RCC 7860 (cell line): Measurements from ENCODE around the gene CTF1.

ENCODE experiments used
- DNase-seq: peaks from one replicate; pipeline ENCODE4 v3.0.0-alpha.2; 2015; ENCODE audit warnings: low spot score
- FAIRE-seq: peaks from 2 replicates; lab custom pipeline; 2012; peaks lifted over from hg19 to GRCh38; lab: Jason Lieb, UNC

The CTF1 gene

DNA sequence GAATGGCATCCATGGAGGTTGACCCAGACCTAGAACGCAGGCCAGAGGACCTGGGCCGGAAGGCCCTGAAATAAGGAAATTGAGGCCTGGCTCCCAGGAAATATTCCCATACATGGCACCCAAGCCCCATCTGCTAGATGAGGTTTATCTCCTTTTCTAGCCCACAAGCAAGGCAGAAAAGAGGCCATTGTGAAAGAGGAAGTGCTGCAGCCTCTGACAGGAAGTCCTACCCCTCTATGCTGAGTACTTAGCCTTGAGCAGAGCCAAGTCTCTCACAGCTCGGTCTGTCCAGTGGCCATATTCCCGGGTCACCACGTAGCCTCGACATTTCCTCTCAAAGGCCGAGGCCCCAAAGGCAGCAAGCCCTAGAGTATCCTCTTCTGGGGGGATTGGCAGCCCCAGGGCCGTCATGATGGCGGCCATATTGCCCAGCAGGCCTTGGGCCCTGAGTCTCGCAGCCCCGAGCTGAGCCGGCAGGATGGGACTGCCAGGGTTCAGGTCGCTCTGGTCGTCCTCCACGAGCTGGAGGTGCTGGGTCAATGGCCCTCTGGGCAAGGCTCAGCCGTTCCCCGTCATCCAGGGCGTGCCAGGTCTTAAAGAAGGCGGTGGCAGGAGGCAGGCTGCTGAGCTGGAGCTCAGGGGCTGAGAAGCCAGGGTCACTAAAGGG, 7.8 kb downstream of the CTF1 start:
- no peak for DNase-seq

DNA sequence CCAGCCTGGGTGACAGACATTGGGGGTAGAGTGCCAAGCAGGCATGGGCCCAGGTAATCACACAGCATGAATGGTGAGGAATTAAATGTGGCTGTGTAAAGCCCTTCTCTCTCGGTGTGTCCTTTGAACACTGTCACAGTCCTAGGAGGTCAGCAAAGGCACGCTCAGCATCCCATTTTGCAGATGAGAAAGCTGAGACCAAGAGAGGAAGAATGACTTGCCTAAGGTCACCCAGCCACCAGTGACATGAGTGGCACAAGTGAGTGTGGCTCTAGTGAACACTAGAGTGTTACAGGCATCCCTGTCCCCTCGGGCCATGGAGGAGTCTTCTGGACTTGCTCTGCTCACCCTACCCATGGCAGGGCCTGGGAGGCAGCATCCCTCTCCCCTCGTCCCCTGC, 10.7 kb downstream of the CTF1 start:
- FAIRE-seq (no peak), DNase-seq (no peak)

More for the DNA sequence above, 7.8 kb downstream of the CTF1 start:
- no peak for FAIRE-seq

DNA sequence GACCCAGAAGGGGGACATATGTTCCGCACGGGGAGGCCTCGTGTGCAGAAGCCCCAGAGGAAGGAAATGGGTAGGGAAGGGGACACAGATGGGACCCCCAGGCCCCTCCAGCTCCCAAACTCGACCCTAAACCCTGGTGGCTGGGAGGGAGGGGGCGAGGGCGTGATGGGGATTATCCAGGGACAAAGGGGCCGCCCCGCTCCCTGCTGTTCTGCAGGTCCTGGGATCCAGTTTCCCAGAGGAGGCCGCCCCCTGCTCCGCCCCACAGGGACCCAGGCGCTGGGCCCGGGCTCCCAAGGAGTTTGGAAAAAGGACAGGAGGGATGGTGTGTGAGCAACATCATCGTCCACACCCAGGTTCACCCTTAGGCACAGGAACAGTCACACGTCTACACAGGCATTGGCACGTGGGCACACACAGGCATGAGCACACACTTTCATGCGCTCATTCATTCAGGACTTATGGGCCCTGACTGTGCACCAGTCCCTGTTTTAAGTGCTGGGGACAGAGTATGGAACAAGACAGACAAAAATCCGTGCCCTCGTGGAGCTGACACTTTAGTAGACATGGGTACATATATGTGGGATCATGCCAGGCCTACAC, 14.1 kb downstream of the CTF1 start:
- DNase-seq (no peak), FAIRE-seq (no peak)

DNA sequence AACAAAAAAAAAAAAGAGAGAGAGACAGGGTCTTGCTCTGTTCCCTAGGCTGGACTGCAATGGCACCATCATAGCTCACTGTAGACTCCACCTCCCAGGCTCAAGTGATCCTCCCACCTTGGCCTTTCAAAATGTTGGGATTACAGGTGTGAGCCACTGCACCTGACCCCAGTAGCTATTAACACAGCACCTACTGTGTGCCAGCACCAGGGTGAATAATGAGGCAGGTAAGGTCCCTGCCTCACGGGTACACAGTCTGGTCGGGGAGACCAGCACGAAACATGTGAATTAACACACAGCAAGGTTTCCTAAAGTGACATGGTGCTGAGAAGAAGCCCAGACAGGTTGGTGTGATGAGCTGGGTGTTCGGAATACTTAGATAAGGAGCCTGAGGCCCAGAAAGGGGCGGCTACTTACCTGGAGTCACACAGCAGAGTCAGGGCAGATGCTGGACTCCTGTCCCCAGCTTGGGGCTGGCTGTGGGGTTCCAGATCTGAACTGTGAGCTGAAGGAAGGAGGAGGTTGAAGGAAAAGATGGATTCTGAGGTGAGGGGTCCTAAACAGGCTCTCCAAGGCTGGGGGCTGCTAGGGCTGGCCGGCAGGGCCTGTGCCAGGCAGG, 16.5 kb downstream of the CTF1 start:
- FAIRE-seq = no peak
- DNase-seq = no peak

DNA sequence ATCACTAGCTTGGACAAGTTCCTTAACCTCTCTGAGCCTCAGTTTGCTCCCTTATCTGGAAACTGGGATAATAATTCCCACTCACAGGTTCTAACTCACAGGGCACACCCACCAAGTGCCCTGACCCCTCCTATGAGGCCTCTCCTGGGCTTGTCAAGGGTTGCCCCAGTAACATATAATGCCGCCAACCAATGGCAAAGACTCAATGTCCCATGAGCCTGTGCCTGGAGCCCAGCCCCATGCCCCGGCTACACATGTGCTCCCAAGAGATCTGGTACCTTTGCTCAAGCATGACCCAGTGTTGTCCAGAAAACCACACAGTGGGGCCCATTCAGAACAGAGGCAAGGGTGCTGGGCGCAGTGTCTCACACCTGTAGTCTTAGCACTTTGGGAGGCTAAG, 18.4 kb downstream of the CTF1 start:
- DNase-seq (no peak), FAIRE-seq (no peak)

DNA sequence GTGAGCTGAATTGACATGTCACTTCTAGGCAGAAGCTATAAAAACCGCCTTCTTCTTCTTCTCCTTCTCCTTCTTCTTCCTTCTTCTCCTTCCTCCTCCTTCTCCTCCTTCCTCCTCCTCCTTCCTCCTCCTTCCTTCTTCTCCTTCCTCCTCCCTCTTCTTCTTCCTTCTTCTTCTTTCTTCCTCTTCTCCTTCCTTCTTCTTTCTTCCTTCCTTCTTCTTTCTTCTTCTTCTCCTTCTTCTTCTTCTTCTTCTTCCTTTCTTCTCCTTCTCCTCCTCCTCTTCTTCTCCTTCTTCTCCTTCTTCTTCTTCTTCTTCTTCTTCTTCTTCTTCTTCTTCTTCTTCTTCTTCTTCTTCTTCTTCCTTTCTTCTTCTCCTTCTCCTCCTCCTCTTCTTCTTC, 22.2 kb downstream of the CTF1 start:
- no peak for DNase-seq
- no peak for FAIRE-seq

DNA sequence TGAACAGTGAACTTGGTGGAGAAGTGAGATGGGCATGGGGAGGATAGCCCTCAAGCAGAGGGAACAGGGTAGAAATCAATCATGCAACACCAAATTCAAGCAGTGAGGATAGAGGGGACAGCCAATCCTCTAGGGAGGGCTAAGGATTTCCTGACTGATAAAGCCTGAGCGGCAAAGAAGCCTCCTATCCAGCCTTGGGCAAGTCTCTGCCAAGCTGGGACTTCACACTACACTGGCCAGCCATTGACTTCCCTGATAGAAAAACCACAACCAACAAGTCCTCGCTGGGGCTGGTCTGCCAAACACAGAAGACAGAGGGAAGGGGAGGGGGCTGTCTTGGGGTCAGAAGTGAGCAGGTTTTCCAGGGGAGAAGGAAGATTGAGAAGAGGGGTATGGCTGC, 24.5 kb downstream of the CTF1 start:
- FAIRE-seq = no peak

DNA sequence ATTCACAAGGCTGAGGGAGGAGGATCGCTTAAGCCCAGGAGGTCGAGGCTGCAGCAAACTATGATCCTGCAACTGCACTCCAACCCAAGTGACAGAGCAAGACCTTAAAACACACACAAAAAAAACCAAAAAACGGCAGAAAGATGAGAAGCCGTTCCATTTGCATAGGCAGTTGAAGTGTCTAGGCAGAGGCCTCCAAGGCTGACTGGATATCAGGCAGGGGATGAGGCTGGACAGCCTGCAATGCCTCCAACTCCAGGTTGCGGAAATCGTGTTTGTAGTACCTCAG, 25.0 kb downstream of the CTF1 start:
- DNase-seq (no peak), FAIRE-seq (no peak)

More for the DNA sequence above, 24.5 kb downstream of the CTF1 start:
- no peak for DNase-seq

DNA sequence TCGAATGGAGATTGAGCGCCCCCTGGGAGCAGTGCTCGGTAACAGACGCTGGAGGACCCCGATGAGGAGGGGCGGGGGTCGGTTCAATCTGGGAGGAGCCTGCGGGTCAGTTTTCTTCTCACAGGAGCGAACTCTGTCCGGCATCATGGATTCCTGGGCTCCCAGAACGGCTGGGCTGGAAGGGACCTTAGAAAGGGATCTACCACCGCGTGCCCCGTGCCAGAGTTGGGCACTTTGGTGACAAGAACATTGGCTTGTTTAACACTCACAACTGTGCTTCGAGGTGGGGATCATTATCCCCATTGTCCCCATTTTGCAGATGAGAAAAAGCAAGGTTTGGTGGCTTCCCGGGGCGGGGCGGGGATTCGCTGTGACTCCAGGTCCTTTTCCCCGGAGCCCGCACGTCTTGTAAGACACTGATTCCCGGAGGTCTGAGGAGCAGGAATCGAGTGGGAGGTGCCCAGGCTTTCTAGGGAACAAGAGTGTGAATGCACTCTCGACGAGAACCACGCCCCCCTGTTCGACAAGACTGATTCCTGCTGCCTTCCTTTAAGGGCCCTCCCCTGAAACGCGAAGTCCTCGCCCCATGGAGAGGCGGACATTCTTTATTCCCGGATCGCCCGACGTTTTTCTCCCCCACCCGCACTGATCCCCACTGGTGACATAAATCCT, 25.5 kb downstream of the CTF1 start:
- FAIRE-seq = no peak
- peak; percentile 52 for DNase-seq

DNA sequence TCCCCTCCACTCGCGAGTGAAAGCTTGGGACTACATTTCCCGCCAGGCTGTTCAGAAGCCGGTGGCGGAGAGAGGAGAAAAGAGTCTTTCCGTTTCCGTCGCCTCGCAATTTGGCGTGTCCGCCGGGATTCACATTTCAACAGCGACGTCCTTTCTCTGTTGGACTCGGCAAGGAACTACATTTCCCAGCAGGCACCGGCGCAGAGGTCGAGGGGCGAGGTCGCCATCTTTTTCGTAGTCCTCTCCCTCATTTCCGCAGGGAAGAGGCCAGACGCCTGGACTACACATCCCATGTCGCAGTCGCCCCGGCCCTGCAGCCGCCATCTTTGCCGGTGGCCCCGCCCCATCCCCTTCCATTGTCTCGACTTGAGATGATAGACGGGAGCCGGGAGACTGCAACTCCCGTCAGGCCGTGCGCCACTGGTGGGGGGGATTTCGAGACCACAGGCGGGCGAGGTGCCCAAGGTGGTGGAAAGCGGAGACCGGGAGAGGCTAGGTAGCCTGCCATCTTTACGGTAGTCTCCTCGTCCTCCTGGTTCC, 26.1 kb downstream of the CTF1 start:
- DNase-seq = peak; percentile 98
- FAIRE-seq = peak; percentile 95

DNA sequence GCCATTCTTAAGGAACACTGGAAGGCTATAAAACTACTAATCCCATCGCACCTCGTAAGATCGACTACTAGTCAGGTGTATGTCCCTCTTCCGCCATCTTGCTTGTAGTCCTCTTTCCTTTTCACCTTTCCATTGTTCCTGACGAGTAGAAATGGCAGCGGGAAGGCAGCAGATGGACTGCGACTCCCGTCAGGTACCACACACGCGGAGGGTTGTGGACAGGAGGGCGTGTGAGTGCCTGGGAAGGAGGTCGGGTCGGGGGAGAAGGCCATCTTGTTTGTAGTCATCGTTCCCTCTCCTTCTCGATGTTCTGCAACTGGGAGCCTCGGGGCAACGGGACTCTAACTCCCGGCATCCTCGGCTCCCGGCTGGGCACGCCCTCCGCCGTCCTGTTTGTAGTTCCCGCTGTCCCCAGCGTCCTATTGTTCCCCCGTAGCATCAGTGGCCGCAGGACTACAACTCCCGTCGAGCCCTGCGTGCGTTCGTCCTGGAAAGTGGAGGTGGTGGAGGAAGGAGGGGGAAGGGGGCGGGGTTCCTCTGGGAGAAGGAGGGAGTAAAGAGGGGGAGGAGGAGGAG, 26.6 kb downstream of the CTF1 start:
- DNase-seq (peak; percentile 98), FAIRE-seq (peak; percentile 87)

DNA sequence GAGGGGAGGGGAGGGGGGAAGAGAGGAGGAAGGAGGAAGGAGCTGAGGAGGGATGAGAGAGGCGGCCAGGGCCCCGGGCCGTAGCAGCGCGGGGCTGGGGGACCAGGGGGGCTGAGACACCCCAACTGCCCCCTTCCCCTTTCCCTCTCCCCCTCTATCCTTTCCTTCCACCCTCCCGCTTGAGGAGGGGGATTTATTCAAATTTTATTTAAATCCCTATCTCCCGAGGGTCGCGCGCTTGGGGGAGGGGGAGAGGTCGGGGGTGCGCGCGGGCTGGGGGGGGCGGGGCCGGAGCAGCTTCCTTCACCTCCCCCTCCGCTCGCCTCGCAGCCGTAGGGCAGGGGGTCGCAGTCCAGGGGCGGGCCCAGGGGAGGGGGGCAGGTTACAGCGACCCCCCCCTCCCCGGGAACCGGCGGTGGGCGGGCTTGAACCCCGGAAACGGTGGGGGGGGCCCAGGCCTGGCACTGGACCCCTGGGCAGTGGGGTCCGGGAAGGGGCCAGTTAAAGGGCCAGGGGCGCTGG, 27.2 kb downstream of the CTF1 start, which contains the start of gene FBXL19:
Gene FBXL19 (plus strand): TSS at position 19 of the 522 bp plus-strand sequence. CDS start 2,183 bp downstream, outside the sequence.
- DNase-seq = no peak
- no peak for FAIRE-seq

DNA sequence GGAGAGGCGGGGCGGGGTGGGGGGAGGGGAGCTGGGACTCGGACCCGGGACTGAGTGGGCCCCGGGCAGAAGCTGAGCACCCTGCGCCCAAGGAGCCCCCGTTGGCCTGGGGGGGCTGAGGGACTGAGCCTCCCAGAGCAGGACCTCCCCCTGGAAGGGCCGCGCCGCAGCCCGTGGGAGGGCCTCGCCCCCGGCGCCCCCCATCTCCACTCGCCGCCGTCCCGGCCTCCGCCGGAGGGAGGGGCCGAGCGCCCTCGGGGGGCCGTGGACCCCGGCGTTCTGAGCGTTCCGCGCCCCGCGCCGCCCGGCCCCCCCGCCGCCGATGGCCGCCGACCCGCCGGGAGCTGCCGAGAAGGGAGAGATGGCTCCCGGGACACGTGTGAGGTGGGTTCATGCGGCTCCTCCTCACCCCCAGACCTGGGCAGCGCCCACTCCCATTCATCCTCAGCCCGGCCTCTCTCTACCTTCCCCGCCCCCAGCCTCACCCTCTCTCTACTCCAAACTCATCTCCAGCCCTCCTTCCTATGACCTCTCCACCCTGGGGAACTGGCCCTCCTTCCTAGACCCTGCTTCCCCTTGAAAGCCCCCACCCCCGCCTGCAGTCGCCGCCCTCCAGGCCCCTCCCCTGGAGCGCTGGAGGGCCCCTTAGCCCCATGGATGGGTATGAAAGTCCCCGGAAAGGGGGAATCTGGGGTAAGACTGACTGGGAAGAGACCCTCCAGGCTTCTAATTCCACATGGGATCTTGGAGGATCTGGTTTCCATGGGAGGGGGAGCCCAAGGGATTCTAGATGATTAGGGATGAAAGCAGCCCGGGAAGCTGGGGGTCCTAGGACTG, 27.9 kb downstream of the CTF1 start:
- no peak for DNase-seq
- FAIRE-seq = no peak

DNA sequence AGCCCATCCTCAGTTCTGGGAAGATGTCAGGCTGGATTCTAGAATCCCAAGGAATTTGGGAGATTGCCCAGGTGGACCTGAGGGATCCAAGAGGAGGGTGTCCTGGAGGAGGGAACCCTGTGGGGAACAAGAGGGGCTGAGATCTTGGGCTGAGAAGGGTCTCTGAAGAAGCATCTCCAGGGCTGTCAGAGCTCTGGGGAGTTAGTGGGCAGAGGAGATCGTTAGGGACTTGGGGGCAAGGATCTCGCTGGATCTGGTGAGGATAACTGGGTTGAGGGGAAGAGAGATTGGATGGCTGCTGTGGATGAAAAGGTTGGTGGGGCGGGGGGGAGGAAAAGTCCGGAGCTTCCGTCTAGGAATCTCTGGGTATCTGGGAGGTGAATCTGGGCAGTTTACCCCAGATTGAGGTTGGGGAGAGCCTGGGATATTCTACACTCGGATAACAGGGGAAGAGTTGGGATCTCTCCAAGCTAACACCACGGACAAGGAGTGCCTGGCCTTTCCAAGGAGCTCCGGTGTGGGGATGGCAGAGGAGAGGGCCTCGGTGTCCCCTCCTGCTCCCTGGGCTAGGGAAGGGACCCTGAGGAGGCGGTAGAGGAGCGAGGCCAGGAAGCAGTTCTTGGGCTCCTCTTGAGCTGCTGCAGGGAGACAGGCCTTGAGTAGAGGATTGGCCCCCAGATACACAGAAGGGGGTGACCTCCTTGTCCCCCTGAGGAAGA, 28.7 kb downstream of the CTF1 start:
- no peak for DNase-seq
- FAIRE-seq = no peak

DNA sequence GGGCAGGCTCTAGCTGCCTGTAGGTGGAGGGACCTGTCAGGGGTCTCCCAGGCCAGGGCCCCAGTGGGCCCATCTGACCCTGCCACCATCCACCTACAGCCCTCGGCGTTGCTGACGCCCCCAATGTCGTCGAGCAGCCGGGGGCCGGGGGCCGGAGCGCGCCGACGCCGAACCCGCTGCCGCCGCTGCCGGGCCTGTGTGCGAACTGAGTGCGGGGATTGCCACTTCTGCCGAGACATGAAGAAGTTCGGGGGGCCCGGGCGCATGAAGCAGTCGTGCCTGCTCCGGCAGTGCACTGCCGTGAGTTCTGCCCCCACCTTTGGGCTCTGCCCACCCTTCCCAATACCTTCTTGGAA, 29.2 kb downstream of the CTF1 start:
- FAIRE-seq (no peak), DNase-seq (no peak)

DNA sequence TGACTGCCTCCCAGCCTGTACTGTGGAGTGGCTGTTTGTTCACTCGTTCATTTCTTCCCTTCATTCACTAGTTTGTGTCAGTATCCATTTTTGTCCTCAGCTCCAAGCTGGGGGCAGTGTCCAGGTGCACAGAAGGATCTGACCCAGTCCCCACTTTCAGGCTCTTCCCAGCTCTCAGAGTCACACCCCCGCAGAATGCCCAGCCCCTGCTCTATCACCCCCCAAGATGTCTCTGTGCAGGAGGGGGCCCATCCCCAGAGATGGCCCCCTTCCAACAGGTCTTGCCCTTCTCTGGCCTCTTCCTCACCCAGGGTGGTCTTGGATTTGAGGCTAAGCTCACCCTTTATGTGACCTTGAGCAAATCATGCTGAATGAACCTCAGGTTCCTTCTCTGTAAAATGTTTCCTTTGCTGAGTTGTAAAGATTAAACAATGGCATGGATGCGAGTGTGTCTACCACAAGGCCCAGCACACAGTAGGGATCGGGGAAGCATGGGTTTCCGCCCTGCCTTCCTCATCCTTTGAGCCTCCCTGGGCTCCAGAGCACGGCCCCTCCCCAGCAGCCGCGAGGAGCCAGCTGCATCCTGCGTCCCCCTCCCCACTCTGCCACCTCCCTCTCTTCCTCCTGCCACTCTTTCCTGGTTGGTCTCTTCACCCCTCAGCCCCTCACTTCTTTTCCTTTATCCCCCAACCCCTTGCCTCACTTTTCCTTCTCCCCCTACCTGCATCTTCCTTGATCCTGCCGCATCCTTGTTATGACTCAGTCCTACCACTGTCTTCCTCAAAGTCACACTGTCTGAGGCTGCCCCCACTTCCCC, 29.8 kb downstream of the CTF1 start:
- no peak for FAIRE-seq

DNA sequence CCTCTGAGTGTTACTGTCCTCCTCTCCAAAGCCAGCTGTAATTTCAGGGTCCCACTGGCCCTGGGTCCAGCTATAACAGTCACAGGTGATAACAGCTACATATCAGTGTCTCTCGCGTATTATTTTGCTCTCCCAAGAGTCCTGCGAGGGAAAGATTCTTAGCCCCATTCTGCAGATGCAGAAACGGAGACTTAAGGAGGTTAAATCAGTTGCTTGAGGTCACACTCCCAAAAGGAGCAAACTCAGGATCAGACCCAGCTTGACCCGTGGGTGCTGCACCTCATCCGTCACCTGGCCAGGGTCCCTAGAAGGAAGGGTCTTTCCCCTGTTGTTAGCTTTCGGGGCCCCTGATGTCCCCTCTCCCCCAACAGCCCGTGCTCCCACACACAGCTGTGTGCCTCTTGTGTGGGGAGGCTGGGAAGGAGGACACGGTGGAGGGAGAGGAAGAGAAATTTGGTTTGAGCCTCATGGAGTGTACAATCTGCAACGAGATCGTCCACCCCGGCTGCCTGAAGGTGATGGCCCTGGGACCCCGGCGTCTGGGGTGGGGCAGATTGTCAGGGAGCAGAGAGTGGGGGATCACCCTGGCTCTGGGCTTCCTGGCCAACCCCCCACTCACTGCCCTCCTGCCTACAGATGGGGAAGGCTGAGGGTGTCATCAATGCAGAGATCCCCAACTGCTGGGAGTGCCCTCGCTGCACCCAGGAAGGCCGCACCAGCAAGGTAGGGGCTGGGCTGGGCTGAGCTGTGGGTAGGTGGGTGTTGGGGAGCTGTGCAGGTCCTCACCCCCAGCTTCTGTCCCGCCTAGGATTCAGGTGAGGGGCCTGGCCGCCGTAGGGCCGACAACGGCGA, 30.7 kb downstream of the CTF1 start:
- DNase-seq (no peak), FAIRE-seq (no peak)

More for the DNA sequence above, 29.8 kb downstream of the CTF1 start:
- no peak for DNase-seq
